Activated naive CD4-positive, alpha-beta T cell treated with anti-CD3 and anti-CD28 coated beads, Interleukin-2, amount 50 U/mL, for 72 hours (primary cell): Measurements from ENCODE around the gene CPA2. TPM values are rescaled to one million over a fixed set of nuclear protein-coding genes. Genes with fewer than 3 reads are reported as not detected.
"Not testable (repeated sequence)": the region's sequence is repeated elsewhere in the genome, so short reads cannot be mapped to it uniquely, and the experiment has no call there.

Source experiments
- ATAC-seq, 2 donors: fragments of 150-1000 bp; cut with Tn5 transposase; 2 replicates each; pipeline ENCODE4 v1.10.0; 2021; ENCODE audit warnings: mild to moderate bottlenecking in 2 of 2, moderate library complexity in 2 of 2
- DNase-seq, 2 donors: peaks; one replicate each; pipeline ENCODE4 v3.0.0; 2021 to 2022; ENCODE audit warnings: low spot score in 2 of 2
- H3K27ac Mint-ChIP-seq, 2 donors: one replicate each; pipeline ENCODE4 v1.8.0; 2022; ENCODE audit warnings: mild to moderate bottlenecking in 2 of 2, mixed read lengths in 2 of 2
- H3K36me3 Mint-ChIP-seq, 2 donors: one replicate each; pipeline ENCODE4 v1.8.0; 2022; ENCODE audit warnings: mixed read lengths in 2 of 2
- H3K9me3 Mint-ChIP-seq, 2 donors: one replicate each; pipeline ENCODE4 v1.8.0; 2022; ENCODE audit warnings: mixed read lengths in 2 of 2
- total RNA-seq, 2 donors: library from RNA; stranded (reverse); gene quantifications; one replicate each; pipeline ENCODE4 v1.2.3, GENCODE V29; 2022

Gene CPA2
- total RNA-seq, 2 donors from 2014 or later, result 0.23 TPM; not detected in 1

DNA sequence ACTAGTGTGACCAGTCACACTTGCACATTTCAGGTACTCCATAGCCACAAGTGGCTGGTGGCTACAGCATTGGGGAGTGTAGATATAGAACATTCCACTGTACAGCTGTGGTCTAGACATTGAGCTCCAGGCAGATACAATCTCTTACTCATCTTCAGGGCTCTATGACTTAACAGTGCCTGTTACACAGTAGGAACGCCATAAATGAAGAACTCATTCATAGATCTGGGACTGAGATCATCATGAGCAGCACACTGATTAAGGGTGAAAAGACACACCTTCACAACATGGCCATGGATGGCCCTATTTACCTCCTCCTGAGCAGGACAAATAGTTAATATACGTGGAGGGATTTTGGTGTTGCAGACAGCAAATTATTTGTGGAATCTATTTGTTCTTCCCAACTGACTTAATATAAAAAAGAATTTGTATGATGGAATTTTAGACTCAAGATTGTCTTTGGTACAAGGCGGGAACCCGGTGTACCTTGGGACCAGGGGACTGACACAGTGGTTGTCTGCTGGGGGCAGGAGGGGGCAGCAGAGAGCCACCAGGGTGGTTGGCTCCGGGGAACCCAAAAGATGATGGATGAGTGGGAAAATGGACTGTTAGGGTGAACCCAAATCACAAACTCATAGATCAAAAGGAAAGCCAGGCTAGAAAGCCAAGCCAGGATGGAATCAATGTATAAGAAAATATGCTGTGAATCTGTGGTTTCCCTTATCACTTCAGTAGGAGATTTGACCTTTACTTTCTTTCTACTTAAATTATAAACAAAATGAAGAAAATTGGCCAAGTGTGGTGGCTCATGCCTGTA is 24.3 kb upstream of the CPA2 start:
- DNase-seq (peak in 1 of 2 donors; percentile 69), ATAC-seq (peak; percentile 83 to 85)
- peaks cover 0 to 17% of the 10 kb centered on the region in 2 donors for H3K9me3 Mint-ChIP-seq
- H3K27ac Mint-ChIP-seq, result no peak overlapping the region
- peaks cover 0 to 19% of the 10 kb centered on the region in 2 donors for H3K36me3 Mint-ChIP-seq

DNA sequence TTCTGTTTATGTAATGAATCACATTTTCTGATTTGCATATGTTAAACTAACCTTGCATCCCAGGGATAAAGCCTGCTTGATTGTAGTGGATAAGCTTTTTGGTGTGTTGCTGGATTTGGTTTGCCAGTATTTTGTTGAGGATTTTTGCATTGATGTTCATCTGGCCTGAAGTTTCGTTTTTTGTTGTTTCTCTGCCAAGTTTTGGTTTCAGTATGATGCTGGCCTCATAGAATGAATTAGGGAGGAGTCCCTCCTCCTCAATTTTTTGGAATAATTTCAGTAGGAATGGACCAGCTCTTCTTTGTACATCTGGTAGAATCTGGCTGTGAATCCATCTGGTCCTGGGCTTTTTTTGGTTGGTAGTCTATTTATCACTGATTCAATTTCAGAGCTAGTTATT is 23.2 kb upstream of the CPA2 start:
- peaks cover 0 to 19% of the 10 kb centered on the region in 2 donors for H3K36me3 Mint-ChIP-seq
- not testable (repeated sequence) for H3K27ac Mint-ChIP-seq, DNase-seq, ATAC-seq
- H3K9me3 Mint-ChIP-seq, result peaks cover 0 to 17% of the 10 kb centered on the region in 2 donors

DNA sequence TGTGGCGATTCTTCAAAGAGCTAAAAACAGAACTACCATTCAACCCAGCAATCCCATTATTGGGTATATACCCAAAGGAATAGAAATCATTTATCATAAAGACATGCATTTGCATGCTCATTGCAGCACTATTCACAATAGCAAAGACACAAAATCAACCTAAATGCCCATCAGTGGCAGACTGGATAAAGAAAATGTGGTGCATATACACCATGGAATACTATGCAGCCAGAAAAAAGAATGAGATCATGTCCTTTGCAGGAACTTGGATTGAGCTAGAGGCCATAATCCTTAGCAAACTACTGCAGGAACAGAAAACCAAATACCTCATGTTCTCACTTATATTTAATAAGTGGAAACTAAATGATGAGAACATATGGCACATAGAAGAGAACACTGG is 20.2 kb upstream of the CPA2 start:
- DNase-seq, ATAC-seq, H3K27ac Mint-ChIP-seq: not testable (repeated sequence)
- Mint-ChIP-seq H3K9me3 (peaks cover 0 to 17% of the 10 kb centered on the region in 2 donors), H3K36me3 (peaks cover 0 to 19% of the 10 kb centered on the region in 2 donors)

DNA sequence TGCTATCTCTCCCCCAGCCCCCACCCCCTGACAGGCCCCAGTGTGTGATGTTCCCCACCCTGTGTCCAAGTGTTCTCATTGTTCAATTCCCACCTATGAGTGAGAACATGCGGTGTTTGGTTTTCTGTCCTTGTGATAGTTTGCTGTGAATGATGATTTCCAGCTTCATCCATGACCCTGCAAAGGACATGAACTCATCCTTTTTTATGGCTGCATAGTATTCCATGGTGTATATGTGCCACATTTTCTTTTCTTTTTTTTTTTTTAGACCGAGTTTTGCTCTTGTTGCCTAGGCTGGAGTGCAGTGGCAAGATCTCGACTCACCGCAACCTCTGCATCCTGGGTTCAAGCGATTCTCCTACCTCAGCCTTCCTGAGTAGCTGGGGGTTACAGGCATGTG is 17.8 kb upstream of the CPA2 start:
- DNase-seq, H3K27ac Mint-ChIP-seq: not testable (repeated sequence)
- H3K36me3 Mint-ChIP-seq, result peaks cover 6 to 23% of the 10 kb centered on the region in 2 donors

DNA sequence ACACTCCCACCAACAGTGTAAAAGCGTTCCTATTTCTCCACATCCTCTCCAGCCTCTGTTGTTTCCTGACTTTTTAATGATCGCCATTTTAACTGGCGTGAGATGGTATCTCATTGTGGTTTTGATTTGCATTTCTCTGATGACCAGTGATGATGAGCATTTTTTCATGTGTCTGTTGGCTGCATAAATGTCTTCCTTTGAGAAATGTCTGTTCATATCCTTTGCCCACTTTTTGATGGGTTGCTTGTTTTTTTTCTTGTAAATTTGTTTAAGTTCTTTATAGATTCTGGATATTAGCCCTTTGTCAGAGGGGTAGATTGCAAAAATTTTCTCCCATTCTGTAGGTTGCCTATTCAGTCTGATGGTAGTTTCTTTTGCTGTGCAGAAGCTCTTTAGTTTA is 17.0 kb upstream of the CPA2 start:
- peaks cover 8 to 17% of the 10 kb centered on the region in 2 donors for H3K36me3 Mint-ChIP-seq
- H3K9me3 Mint-ChIP-seq, result peaks cover 0 to 25% of the 10 kb centered on the region in 2 donors
- H3K27ac Mint-ChIP-seq, DNase-seq, ATAC-seq: not testable (repeated sequence)

More for the DNA sequence above, 17.8 kb upstream of the CPA2 start:
- H3K9me3 Mint-ChIP-seq, result peaks cover 0 to 23% of the 10 kb centered on the region in 2 donors
- ATAC-seq, result not testable (repeated sequence)

DNA sequence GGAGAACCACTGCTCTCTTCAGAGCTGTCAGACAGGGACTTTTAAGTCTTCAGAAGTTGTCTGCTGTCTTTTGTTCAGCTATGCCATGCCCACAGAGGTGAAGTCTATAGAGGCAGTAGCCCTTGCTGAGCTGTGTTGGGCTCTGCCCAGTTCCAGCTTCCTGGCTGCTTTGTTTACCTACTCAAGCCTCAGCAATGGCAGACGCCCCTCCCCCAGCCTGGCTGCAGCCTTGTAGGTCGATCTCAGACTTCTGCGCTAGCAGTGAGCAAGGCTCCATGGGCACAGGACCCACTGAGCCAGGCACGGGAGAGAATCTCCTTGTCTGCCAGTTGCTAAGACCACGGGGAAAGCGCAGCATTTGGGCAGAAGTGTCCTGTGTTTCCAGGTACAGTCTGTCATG is 12.1 kb upstream of the CPA2 start:
- ATAC-seq, result no peak
- peaks cover 20 to 24% of the 10 kb centered on the region in 2 donors for H3K36me3 Mint-ChIP-seq
- no peak overlapping the region for H3K27ac Mint-ChIP-seq
- peaks cover 6 to 10% of the 10 kb centered on the region in 2 donors for H3K9me3 Mint-ChIP-seq
- DNase-seq, result no peak

DNA sequence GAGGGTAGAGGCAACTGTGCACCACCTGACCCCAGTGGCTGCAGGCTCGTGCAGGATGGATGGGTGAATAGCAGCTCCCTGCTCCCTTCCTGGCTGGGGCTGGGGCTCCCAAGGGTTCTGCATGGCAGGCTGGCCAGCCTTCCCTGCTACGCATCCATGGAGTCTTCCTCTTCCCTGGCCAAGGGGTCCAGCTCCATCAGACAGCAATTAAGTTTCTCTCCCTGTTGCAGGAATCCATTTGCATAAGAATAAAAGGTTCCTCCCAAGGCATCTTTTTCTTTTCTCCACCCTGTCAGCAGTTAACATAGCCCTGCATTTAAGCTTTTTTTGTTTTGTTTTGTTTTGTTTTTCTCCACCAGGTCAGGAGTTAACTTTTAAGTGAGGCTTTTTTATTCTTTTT is 10.0 kb upstream of the CPA2 start:
- Mint-ChIP-seq H3K9me3 (peaks cover 6 to 10% of the 10 kb centered on the region in 2 donors), H3K36me3 (peaks cover 20 to 30% of the 10 kb centered on the region in 2 donors), H3K27ac (no peak overlapping the region)
- ATAC-seq, result no peak
- no peak for DNase-seq

DNA sequence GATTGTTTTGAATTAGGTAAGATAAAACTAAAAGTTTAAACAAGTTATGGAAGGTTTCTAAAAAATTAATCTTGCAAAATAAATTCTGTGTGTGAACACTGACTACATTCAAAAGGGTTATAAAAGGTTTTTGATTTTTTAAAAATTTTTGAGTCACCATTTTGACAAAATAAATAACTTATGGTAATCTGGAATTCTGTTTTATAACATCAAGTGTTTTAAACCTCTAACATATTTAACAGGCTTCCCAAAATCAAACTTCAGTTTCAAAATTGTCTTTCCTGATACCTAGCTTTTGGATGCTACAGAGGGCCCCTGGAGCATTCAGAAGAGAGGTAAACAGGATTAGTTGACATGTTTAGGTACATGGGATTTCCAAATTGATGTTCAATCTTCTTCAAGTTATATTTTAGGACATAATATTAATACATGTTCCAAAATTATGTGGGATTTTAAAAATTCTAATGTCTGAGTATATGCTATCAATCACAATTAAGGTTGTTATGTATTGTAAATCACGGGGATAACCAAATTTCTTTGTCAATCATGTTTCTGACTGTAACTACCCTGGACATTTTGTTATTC is 8.1 kb upstream of the CPA2 start:
- Mint-ChIP-seq H3K36me3 (peaks cover 17 to 27% of the 10 kb centered on the region in 2 donors), H3K27ac (no peak overlapping the region), H3K9me3 (peaks cover 6% of the 10 kb centered on the region in 2 donors)
- no peak for DNase-seq
- no peak for ATAC-seq

DNA sequence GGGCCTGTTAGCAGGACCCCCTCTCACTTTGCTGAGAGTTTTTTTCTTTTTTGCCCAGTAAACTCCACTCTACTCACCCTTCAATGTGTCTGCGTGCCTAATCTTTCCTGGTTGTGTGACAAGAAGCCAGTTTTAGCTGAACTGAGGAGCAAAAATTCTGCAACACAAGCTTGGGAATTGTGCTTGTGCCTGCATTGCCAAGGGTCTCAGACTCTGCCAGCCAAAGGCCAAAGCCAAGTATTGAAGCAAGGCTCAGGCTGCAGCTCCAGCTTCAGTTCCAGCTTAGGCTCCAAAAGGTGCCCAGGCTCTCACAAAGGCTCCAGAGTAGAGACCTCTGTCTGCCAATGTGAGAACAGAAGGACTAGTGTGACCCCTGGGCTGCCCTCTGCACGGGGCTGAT is 4.2 kb upstream of the CPA2 start:
- H3K9me3 Mint-ChIP-seq, result peaks cover 0 to 3% of the 10 kb centered on the region in 2 donors
- H3K36me3 Mint-ChIP-seq, result peaks cover 5 to 15% of the 10 kb centered on the region in 2 donors
- no peak overlapping the region for H3K27ac Mint-ChIP-seq
- ATAC-seq (no peak), DNase-seq (no peak)

DNA sequence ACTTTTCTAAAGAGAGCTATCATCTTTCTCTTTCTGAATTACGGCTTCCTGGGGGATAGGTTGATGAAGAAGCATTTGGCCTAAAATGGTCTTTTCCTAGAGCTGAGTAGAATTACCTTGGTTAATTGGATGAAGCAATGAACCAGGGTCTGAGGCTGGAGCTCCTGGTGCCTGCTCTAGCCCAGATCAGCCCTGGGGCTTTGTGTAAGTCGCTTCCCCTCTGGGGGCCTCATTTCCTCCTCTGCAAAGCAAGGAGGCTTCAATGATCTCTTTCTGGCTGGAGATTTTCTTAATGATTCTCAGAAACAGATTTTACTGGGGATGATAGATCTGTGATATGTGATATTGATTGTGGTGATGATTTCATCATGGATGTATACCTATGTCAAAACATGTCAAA is 3.5 kb upstream of the CPA2 start:
- Mint-ChIP-seq H3K27ac (no peak overlapping the region), H3K36me3 (peaks cover 5 to 15% of the 10 kb centered on the region in 2 donors), H3K9me3 (peaks cover 0 to 1% of the 10 kb centered on the region in 2 donors)
- ATAC-seq (no peak), DNase-seq (no peak)

DNA sequence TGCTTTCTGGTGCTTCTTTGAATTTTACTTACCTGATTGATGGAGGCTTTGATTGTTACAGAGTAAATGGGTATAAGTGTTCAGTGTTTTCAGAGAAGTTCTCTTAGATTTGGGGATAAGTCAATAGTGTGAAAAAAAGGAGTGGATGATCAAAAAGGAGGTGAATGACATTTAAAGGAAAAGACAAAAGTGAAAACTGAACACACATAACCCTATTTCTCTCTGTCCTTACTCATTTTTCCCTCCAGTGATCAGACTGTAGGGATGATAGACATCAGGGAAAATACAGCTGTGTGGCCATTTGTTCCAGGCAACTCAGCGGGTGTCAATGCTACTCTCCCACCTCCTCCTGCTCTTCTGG is 278 bp downstream of the CPA2 start:
- no peaks in the 10 kb centered on the region for H3K9me3 Mint-ChIP-seq
- ATAC-seq (no peak), DNase-seq (no peak)
- no peak overlapping the region for H3K27ac Mint-ChIP-seq
- no peaks in the 10 kb centered on the region for H3K36me3 Mint-ChIP-seq

DNA sequence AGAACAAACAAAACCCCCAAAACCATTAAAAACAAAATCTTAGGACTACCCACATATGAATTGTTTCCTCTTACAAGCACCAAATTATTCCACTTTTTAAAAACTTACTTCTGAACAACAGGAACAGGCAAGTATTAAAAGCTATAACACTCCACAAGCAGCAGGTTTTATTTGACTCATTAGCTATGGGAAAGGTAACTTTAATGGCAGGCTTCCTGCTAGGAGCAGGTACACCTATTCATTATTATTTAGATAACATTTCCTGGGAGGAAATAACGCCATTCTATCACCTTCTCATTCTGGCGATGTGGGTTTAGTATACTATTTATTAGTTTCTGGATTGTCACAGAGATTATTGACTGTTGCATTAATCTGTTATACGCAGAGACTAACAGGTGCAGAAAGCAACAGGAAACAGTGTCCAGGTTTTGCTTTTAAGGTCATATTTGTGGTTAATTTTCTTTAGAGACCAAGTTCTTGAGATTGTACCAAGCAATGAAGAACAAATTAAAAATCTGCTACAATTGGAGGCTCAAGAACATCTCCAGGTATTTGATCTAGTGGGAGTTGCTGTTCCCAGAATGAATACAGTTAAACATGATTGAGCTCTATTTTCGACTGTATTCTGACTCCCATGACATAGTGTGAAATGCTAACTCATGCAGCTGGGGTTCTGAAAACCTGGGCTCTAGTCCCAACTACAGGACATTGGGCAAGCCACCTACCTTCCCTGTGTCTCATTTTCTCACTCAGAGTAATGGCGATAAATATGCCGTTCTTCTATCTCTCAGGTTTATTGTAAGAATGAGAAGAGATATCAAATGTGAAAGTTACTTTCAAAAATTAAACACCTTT is 2.0 kb downstream of the CPA2 start:
- Mint-ChIP-seq H3K27ac (no peak overlapping the region), H3K9me3 (no peaks in the 10 kb centered on the region), H3K36me3 (no peaks in the 10 kb centered on the region)
- ATAC-seq, result no peak
- no peak for DNase-seq

DNA sequence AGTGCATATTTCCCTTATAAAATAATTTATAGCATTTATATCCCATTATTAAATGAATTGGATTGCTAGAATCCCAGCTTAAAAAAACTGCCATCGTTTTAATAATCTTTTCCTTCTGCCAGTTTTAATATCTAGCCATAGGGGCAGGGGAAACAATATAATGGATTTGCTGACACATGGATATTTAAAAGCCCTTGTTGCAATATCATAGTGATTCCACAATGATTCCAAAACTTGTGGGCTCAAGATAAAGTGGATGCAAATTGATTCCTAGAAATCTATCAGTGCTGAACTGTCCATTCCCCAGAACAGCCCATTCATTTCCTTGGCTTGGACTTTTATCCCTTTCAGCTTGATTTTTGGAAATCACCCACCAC is 2.6 kb downstream of the CPA2 start:
- ATAC-seq, result no peak
- DNase-seq, result no peak
- H3K9me3 Mint-ChIP-seq, result no peaks in the 10 kb centered on the region
- no peak overlapping the region for H3K27ac Mint-ChIP-seq
- no peaks in the 10 kb centered on the region for H3K36me3 Mint-ChIP-seq

DNA sequence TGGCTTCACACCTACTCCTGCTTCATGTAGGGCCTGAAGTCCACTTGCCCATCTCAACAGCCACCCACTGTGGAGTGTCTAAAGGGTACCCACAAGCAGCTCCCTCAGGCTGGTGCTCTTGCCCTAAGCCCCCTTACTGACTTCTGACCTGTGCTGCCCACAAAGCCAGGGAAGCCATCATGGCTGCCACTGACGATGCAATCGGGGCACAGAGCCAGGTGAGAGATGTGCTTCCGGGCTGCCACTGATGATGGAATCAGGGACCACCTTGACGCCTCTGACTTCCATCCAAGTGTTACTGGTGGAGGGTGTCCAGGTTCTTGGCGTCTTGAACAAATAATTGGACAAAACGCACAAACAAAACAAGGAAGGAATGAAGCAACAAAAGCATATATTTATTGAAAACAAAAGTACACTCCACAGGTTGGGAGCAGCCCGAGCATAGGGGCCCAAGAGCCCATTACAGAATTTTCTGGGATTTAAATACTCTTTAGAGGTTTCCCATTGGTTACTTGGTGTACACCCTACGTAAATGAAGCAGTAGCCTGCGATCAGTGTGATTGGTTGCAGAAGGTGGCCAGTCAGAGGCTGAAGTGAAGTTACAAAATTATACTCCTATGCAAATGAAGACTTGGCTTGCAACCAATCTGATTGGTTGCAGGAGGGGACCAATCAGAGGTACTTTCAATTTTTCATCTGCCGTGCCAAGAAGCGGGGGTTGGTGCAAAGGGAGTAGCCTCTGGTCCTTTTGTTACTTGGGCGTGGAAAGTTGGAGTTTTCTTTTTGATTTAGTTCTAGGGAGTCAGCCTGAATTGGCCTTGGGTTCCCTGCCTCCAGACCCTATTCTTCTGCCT is 4.5 kb downstream of the CPA2 start:
- Mint-ChIP-seq H3K27ac (no peak overlapping the region), H3K9me3 (no peaks in the 10 kb centered on the region), H3K36me3 (no peaks in the 10 kb centered on the region)
- ATAC-seq (no peak), DNase-seq (no peak)

DNA sequence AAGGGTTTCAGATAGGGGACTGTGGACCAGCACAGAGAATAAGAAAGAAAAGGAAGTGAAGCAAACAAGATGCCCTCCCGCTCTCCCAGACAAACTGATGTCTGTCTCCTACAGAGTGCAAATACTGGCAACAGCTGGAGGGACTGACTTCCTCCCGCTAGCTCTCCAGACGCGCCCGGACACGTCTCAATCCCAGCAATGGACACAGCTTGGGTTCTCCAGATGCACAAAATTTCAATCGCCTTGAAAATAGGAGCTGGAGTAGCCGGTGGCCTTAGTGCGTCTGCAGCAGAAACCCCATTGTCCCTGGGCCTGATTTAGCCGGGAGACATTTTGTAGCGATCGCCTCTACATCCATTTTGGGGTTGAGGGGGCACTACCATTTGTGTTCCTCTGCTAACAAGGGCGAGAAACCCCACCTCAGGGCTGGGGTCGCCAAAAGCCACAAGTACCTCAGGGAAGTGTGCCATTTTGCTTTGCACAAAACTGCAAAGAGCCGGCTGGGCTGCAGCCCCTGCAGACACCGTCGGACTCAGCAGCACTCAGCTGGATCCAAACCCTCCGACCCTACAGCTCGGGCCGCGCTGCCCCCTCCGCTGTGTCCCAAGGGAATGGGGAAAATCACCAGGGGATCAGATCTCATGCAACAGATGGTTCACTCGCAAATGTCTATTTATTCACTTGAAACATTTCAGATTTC is 5.9 kb downstream of the CPA2 start:
- no peaks in the 10 kb centered on the region for H3K36me3 Mint-ChIP-seq
- DNase-seq (no peak), ATAC-seq (no peak)
- H3K27ac Mint-ChIP-seq, result no peak overlapping the region
- H3K9me3 Mint-ChIP-seq, result no peaks in the 10 kb centered on the region
